ENCODE measurements around the gene STRBP.

- no peak for TF ChIP-seq CTCF (conservative IDR thresholded peaks at IDR 0.05; ENCODE audit: low read depth, low read length)
- TF ChIP-seq POLR2A (IDR thresholded peaks at IDR 0.05; ENCODE audit: low read depth, low read length), result no peak
- TF ChIP-seq RAD21 (IDR thresholded peaks at IDR 0.05; ENCODE audit: low read length), result no peak
- no peak for TF ChIP-seq CEBPB (IDR thresholded peaks at IDR 0.05; ENCODE audit: low read depth, low read length)
- TF ChIP-seq CHD1 (IDR thresholded peaks at IDR 0.05; ENCODE audit: low read depth, low read length), result no peak
- no peak for TF ChIP-seq BHLHE40 (IDR thresholded peaks at IDR 0.05; ENCODE audit: low read depth, low read length)
- TF ChIP-seq SMC3 (IDR thresholded peaks at IDR 0.05; ENCODE audit: low read depth, low read length), result no peak
- no peak for TF ChIP-seq MXI1 (IDR thresholded peaks at IDR 0.05; ENCODE audit: borderline replicate concordance, low read depth, low read length)
- TF ChIP-seq RFX5 (IDR thresholded peaks at IDR 0.05; ENCODE audit: low read depth, low read length), result no peak
- no peak for TF ChIP-seq ELK1 (IDR thresholded peaks at IDR 0.05; ENCODE audit: borderline replicate concordance, low read depth, low read length)
Observed at GRCh38 chr9:123121457-123121856, 146.9 kb downstream of the STRBP start.

Measured in IMR-90 (cell line).